Fibroblast of mammary gland (primary cell): Measurements from ENCODE around the gene CATSPER3.

Source experiments
- DNase-seq: peaks from one replicate; pipeline ENCODE4 v3.0.0-alpha.2; 2010; ENCODE audit warnings: low read depth
- H3K4me3 ChIP-seq: 2 replicates; pipeline ENCODE4 v1.5.1; 2011; ENCODE audit warnings: low read depth, mild to moderate bottlenecking, low read length, moderate library complexity; ENCODE audit not compliant: control insufficient read depth
- TF ChIP-seq, protein P1 (sequence below): conservative IDR thresholded peaks from 2 replicates; pipeline ENCODE4 v1.5.1; 2011; ENCODE audit warnings: low read depth, low read length, inconsistent platforms; ENCODE audit not compliant: control insufficient read depth, insufficient read depth

Gene CATSPER3

DNA sequence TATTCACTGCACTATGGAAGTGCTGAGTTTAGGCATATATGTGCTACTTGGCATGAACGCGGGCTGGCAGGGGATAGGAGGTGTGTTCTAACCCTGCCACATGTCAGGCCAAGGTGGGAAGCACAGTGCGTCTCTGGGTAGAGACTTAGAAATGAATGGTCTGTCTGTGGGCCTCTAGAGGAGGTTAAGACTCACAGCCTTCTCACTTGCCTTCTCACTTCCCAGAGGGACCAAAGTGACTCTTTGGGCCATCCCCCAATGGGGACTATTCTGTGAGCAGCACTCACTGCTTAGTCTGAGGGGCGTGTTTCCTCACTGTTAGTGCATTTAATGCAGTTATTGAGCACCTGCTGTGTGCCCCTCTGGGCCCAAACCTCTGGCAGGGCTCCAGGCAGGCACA, 68.7 kb downstream of the CATSPER3 start:
- no peak for DNase-seq
- H3K4me3 ChIP-seq = no peak overlapping the region
- TF ChIP-seq, protein P1, sequence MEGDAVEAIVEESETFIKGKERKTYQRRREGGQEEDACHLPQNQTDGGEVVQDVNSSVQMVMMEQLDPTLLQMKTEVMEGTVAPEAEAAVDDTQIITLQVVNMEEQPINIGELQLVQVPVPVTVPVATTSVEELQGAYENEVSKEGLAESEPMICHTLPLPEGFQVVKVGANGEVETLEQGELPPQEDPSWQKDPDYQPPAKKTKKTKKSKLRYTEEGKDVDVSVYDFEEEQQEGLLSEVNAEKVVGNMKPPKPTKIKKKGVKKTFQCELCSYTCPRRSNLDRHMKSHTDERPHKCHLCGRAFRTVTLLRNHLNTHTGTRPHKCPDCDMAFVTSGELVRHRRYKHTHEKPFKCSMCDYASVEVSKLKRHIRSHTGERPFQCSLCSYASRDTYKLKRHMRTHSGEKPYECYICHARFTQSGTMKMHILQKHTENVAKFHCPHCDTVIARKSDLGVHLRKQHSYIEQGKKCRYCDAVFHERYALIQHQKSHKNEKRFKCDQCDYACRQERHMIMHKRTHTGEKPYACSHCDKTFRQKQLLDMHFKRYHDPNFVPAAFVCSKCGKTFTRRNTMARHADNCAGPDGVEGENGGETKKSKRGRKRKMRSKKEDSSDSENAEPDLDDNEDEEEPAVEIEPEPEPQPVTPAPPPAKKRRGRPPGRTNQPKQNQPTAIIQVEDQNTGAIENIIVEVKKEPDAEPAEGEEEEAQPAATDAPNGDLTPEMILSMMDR = no peak

DNA sequence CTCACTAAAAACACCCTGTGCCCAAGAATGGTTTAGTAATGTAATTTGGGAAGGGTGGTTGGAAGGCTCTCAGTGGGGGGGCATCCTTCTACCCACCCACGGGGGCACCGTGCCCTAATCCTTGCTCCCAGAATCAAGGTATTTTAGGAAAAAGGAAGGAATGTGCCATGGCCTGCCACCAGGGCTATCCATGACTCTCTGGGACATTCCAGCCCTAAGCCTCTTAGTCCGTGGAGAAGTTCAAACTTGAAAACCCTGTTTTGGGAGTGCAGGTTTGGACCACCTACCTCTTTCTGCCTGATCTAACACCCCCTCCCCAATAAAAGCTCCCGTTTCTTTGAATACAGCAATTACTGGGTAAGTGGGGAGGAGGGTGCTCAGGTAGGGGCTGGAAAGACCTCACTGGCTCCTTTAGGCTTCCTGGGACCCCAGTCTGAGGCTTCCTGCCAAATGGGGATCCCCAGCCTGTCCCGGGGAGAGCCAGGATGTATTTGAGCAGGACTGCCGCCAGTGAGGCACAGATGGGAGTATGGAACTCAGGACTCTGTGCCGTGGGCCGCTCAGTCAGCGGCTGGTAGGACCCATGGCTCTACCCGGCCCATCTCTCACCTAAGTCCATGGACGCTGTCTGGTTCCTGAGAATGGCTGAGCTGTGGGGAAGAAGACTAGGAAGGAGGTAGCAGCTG, 70.0 kb downstream of the CATSPER3 start:
- DNase-seq = no peak
- TF ChIP-seq, protein P1 = no peak
- no peak overlapping the region for H3K4me3 ChIP-seq

DNA sequence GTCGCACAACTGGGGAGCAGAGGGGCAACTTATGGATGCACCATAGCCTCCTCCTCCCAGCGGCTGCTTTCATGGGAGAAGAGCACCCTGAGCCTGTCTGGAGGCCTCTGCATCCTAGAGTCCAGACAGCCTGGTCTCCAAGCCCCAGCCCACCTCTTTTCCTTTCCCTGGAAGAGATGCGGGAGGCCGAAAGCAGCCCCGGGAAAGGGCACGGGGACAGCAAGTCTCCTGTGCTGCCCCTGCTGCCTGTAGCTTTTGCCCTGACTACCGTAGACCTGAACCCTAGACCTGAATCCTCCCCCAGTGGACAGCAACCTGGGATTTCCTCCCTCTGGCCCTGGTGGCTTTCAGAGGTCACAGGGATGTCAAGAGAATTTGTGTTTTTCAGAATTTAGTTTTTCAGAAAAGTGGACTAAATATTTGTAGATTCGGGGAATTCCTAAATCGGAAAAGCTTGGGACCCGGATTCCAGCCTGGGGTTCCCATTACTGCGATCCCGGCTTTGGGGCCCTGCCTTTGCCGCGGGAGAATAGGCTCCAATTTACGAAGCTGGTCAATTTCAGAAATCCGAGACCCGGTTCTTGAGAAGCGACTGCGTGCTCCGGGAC, 70.6 kb downstream of the CATSPER3 start:
- no peak overlapping the region for H3K4me3 ChIP-seq
- TF ChIP-seq, protein P1 = no peak
- no peak for DNase-seq

DNA sequence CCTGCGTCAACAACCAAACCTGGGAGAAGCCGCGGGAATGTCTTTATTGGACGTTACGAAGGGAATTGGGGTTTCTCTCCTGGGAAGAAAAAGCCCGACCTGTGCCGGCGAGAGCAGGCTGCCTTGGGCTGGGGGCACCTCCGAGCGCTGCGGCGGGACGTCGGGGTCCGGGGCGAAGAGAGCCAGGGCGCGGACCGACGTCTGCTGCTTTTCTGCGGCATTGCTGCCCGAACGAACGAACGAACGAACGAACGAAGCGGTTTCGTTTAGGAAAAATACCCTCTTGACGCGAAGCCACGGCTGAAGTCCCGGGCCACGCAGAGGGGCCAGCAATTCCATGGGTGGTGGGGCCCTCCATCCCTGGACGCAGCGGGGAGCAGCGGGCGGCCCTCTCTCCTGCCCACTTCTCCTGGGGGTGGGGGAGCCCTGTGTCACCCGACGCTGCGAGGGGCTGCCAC, 71.1 kb downstream of the CATSPER3 start:
- no peak overlapping the region for H3K4me3 ChIP-seq
- TF ChIP-seq, protein P1 = no peak
- no peak for DNase-seq

DNA sequence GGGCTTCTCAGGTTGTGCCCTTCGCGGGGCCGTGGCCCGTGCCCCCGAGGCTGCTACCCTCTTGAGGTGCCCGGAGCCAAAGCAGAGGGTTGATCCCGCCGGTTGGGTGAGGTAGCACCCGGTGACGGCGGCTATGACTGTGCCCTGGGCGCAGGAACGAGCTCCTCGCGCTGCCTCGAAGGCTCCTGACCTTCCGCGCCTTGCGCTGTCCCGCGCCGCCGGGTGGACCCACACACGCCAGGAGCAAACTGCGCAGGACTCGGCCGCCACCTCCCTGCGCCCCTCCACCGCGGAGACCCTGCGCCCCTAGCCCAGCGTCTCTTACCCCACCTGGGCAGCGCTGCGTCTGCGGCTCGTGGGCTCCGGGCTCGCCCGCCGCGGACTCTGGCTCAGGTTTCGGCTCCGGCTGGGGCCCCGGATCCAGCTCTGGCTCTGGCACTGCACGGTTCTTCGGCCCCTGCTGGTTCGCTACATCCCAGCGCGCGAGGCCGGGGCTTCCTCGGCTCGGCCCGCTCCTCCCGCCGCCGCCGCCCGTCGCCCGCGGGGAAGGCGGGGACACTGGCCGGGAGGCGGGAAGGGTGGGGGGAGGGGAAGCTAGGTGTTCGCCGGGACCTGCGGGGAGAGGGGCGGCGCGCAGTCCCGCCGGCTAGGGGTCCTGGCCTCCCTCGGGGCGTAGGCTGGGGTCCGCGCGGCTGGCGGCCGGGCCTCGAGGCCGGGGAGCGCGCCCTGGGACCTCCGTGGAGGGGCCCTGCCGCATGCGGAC, 71.7 kb downstream of the CATSPER3 start:
- no peak for DNase-seq
- no peak overlapping the region for H3K4me3 ChIP-seq
- TF ChIP-seq, protein P1 = no peak

DNA sequence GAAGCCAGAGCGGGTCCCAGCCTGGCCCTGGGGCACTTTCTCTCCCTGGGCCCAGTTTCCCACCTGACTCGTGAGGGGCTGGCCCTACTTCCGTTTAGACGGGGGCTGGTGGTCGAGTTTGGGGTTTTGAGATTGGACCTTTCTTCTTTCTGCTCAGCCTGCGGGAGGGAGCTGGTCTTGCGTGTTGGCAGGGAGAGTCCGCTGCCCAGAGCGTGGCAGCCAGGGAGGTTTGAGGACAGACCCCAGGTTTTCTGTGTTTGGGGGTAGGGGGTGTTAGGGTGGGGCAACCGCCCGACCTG, 72.3 kb downstream of the CATSPER3 start:
- DNase-seq = no peak
- TF ChIP-seq, protein P1 = no peak
- no peak overlapping the region for H3K4me3 ChIP-seq
